ENCODE data around the gene ADAMTS12. TPM values are rescaled to one million over a fixed set of nuclear protein-coding genes. Genes with fewer than 3 reads are reported as not detected.

ADAMTS12 gene
- total and polyA plus RNA-seq, 10 of the 15 experiments (the other 5 are each of a cell fraction or from before 2014, with no cell fraction given): 0.11 to 35.8 (median 20.7) TPM

GRCh38 chr5:33857037-33857436 lies 34.8 kb downstream of the ADAMTS12 start (continued):
- peak; percentile 80; the same call in 1 of the 2 replicates for TF ChIP-seq FOXM1 (IDR thresholded peaks at IDR 0.05; ENCODE audit: low read depth, low read length)
- 0 out of 2 replicates have a peak, but pooled peaks have one; percentile 52 for TF ChIP-seq PAX5 (IDR thresholded peaks at IDR 0.05; ENCODE audit: borderline replicate concordance, low read depth, low read length)
- TF ChIP-seq BCL11A (IDR thresholded peaks at IDR 0.05; ENCODE audit: low read depth, low read length): peak; percentile 41; the same call in 1 of the 2 replicates
- TF ChIP-seq, protein P1, sequence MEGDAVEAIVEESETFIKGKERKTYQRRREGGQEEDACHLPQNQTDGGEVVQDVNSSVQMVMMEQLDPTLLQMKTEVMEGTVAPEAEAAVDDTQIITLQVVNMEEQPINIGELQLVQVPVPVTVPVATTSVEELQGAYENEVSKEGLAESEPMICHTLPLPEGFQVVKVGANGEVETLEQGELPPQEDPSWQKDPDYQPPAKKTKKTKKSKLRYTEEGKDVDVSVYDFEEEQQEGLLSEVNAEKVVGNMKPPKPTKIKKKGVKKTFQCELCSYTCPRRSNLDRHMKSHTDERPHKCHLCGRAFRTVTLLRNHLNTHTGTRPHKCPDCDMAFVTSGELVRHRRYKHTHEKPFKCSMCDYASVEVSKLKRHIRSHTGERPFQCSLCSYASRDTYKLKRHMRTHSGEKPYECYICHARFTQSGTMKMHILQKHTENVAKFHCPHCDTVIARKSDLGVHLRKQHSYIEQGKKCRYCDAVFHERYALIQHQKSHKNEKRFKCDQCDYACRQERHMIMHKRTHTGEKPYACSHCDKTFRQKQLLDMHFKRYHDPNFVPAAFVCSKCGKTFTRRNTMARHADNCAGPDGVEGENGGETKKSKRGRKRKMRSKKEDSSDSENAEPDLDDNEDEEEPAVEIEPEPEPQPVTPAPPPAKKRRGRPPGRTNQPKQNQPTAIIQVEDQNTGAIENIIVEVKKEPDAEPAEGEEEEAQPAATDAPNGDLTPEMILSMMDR (IDR thresholded peaks at IDR 0.05 in 2 of 3, conservative IDR thresholded peaks at IDR 0.05 in 1 of 3; ENCODE audit: control insufficient read depth in 2 of 3, extremely low read depth in 1 of 3, insufficient read depth in 1 of 3, low read depth in 3 of 3, low read length in 3 of 3): no peak
- no peak for TF ChIP-seq SMARCA5 (IDR thresholded peaks at IDR 0.05)
- TF ChIP-seq RAD51 (IDR thresholded peaks at IDR 0.05): no peak
- TF ChIP-seq MLLT1 (IDR thresholded peaks at IDR 0.05): no peak
- no peak for TF ChIP-seq FOS (IDR thresholded peaks at IDR 0.05; ENCODE audit: borderline replicate concordance, extremely low read depth, insufficient read length)
- TF ChIP-seq ATF7 (IDR thresholded peaks at IDR 0.05; ENCODE audit: low read depth): peak; percentile 81
- 0 out of 2 replicates have a peak, but pooled peaks have one; percentile 24 for TF ChIP-seq CBX5 (IDR thresholded peaks at IDR 0.05; ENCODE audit: low read depth)
- no peak for TF ChIP-seq SMC3 (IDR thresholded peaks at IDR 0.05; ENCODE audit: borderline replicate concordance, low read length)
- no peak for TF ChIP-seq SREBF1 (IDR thresholded peaks at IDR 0.05; ENCODE audit: low read length)
- TF ChIP-seq, protein P2, sequence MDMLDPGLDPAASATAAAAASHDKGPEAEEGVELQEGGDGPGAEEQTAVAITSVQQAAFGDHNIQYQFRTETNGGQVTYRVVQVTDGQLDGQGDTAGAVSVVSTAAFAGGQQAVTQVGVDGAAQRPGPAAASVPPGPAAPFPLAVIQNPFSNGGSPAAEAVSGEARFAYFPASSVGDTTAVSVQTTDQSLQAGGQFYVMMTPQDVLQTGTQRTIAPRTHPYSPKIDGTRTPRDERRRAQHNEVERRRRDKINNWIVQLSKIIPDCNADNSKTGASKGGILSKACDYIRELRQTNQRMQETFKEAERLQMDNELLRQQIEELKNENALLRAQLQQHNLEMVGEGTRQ (IDR thresholded peaks at IDR 0.05; ENCODE audit: borderline replicate concordance, low read depth, low read length): no peak
- TF ChIP-seq ZNF207 (IDR thresholded peaks at IDR 0.05; ENCODE audit: borderline replicate concordance): no peak
- TF ChIP-seq E2F8 (IDR thresholded peaks at IDR 0.05; ENCODE audit: low read depth, partially characterized antibody): no peak
- no peak for TF ChIP-seq POLR2AphosphoS5 (IDR thresholded peaks at IDR 0.05; ENCODE audit: low read length)
- TF ChIP-seq TBL1XR1 (IDR thresholded peaks at IDR 0.05; ENCODE audit: low read depth, low read length): 0 out of 2 replicates have a peak, but pooled peaks have one; percentile 16
- TF ChIP-seq, protein P3, sequence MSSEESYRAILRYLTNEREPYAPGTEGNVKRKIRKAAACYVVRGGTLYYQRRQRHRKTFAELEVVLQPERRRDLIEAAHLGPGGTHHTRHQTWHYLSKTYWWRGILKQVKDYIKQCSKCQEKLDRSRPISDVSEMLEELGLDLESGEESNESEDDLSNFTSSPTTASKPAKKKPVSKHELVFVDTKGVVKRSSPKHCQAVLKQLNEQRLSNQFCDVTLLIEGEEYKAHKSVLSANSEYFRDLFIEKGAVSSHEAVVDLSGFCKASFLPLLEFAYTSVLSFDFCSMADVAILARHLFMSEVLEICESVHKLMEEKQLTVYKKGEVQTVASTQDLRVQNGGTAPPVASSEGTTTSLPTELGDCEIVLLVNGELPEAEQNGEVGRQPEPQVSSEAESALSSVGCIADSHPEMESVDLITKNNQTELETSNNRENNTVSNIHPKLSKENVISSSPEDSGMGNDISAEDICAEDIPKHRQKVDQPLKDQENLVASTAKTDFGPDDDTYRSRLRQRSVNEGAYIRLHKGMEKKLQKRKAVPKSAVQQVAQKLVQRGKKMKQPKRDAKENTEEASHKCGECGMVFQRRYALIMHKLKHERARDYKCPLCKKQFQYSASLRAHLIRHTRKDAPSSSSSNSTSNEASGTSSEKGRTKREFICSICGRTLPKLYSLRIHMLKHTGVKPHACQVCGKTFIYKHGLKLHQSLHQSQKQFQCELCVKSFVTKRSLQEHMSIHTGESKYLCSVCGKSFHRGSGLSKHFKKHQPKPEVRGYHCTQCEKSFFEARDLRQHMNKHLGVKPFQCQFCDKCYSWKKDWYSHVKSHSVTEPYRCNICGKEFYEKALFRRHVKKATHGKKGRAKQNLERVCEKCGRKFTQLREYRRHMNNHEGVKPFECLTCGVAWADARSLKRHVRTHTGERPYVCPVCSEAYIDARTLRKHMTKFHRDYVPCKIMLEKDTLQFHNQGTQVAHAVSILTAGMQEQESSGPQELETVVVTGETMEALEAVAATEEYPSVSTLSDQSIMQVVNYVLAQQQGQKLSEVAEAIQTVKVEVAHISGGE (CRISPR knock-in tag; IDR thresholded peaks at IDR 0.05): no peak
- TF ChIP-seq MYB (IDR thresholded peaks at IDR 0.05; ENCODE audit: borderline replicate concordance, low read depth, low read length): no peak
- 0 out of 2 replicates have a peak, but pooled peaks have one; percentile 24 for TF ChIP-seq TAF1 (IDR thresholded peaks at IDR 0.05; ENCODE audit: borderline replicate concordance, low read depth, low read length)
